Suprapubic skin (tissue), 3 donors: ENCODE measurements around the gene CIRBP.

Experiments used
- CTCF ChIP-seq, 2 donors: fragments of 200-600 bp in 1 of 2; fragments of 450-650 bp in 1 of 2; sonication (generic) in 1 of 2; IDR thresholded peaks; one replicate each; pipeline ENCODE4 v1.5.1; 2016 to 2019; ENCODE audit warnings: antibody characterized with exemption in 2 of 2, mild to moderate bottlenecking in 1 of 2, moderate library complexity in 1 of 2
- POLR2A ChIP-seq, 2 donors: fragments of 450-650 bp; IDR thresholded peaks; one replicate each; pipeline ENCODE4 v1.6.1; 2017; ENCODE audit warnings: antibody characterized with exemption in 2 of 2, mild to moderate bottlenecking in 2 of 2, moderate library complexity in 2 of 2

GRCh38 chr19:1291761-1292418 lies 22.8 kb downstream of the CIRBP start:
- TF ChIP-seq CTCF (IDR thresholded peaks at IDR 0.05) (no peak), POLR2A (IDR thresholded peaks at IDR 0.05) (no peak)
